Suppressor macrophage treated with lipopolysaccharide for 4 hours (primary cell): Measurements from ENCODE around the gene SLC23A2.

Experiments used
- DNase-seq: peaks from one replicate; pipeline ENCODE4 v3.0.0-alpha.2; 2020

SLC23A2 gene

DNA sequence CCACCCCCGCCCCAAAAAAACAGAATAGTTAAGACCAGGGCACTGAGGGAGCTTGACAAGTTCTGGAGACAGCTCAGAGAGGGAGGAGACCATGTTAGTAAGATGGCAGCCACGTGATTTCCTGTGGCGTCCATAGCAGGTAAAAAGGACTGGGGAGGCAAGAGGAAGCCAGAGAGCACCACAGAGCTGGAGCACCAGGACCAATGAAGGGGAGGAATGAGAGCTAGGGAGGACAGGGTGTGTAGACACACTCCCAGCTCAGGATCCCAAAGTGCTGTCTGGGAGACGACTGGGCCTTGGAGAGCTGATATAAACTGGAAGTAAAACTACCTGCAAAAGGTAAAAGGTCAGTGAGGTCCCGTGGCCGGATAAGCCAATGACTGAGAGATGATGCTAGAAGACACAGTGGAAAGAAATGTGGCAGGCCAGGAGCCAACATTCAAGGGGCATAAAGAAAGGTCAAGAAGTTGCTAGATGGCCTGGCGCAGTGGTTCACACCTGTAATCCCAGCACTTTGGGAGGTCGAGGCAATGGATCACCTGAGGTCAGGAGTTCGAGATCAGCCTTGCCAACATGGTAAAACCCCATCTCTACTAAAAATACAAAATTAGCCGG is 39.0 kb downstream of the SLC23A2 start:
- no peak for DNase-seq

DNA sequence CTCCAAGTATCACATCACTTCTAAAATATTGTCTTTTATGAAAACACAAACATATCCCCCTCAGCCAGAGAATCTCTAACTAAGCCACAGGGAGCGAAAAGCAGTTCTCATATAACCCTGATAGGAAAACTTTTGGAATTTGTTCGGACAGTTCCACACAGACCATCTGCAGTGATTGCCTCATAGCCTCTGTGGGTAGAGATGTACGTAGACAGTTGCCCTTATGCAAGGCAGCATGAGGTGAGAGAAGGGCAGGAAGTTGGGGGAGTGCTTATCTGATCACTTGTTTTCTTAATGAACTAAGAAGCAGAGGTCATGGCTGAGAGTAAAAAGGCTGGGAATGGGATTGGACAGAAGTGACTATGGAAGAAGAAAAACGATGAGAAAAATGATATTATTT is 39.6 kb downstream of the SLC23A2 start:
- peak; percentile 77 for DNase-seq

DNA sequence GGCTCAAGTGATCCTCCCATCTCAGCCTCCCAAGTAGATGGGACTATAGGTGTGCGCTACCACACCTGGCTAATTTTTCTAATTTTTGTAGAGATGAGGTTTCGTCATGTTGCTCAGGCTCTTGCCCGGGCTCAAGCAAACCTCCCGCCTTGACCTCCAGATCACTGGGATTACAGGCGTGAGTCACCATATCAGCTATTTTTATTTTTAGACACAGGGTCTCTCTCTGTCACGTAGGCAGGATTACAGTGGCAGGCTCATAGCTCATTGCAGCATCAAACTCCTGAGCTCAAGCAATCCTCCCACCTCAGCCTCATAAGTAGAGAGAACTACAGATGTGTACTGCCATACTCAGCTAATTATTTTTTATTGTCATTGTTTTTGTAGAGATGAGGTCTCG is 41.7 kb downstream of the SLC23A2 start:
- DNase-seq, result peak; percentile 67

DNA sequence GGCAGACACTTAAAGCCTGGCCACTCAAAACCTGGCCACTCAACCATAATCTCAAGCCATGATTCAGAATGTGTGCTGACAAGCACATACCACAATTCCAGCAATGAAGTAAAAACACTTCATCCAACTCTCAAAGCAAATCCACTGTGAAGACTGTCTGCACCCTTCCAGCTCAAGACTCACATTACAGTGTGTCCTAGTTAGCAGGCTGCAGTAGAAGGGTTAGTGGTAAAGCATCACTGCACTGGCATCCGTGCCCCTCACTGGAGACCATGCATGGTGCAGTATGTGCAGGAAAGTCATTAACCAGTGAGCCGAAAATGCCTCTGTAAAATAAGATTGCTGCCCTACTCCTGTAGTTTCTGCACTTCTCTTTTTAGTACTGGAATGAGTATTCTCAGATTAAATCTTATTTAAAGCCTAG is 43.4 kb downstream of the SLC23A2 start:
- no peak for DNase-seq

DNA sequence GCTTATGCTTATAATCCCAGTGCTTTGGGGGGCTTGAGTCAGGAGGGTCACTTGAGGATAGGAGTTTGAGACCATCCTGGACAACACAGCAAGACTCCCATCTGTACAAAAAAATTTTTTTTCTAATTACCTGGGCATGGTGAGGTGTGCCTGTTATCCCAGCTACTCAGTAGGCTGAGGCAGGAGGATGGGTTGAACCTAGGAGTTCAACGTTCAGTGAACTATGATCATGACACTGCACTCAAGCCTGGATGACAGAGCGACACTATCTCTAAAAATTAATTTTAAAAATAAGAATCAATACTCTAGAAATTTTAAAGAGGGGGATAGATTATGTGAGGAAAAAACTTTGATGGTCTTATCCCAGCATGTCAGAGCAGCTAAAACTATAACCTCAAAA is 44.1 kb downstream of the SLC23A2 start:
- DNase-seq, result no peak

DNA sequence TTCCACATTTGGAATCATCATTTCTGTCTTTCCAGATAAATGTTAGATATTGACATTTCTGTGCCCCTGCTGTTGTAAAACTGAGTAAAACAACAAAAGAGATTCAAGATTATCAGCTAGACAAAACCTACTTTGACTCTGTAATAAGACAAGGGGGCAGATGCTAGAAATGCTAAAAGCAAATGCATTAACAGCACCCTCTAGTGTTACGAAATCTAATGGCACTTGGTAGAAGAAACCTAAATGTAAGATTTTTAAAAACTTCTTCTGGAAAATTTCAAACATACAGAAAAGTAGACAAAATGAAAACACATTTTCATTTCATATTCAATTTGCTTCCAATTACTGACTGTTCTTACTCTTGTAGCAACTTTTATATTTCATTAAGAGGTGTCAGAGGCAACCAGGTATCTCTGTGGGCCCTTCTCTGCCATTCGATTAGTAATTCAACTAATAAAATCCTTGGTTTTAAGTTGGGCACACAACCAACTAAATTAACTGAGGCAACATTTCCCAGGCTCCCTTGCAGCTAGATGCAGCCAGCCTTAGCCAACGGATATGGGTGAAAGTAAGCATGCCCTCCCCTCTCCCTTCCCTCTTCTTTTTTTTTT is 45.0 kb downstream of the SLC23A2 start:
- DNase-seq, result peak; percentile 77

DNA sequence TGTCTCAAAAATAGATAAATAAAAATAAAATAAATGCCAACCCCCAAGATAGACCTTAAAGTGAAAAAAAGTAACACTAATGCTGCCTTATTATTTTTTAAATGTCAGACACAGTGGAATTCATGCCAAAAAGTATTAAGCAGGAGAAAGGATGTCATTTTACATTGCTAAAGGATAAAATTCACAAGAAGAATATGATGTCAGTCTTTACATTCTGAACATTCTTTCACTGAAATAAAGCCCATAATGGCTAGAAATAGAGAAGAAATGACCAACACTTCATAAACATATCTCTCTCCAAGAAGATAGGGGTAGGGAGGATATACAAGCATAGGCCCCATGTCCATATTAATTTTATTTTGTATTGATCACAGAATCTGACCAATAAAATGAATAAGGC is 47.4 kb downstream of the SLC23A2 start:
- no peak for DNase-seq

DNA sequence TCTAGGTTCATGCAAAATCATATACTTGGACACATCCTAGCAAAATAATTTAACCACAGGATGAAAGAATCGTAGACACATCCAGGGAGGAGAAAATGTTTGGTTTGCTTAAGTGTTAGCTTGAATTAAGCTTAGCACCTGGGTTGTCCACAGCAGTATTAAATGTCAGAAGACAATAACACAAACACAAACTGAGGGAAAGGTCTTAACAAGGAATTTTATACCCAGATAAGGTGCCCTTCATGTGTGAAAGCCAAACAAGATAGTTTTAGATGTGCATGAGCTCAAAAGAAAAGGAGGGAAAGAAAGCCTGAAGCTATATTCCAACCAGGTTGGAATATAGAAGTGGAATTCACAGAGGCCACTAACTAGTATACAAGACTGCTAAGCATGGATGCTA is 49.1 kb downstream of the SLC23A2 start:
- no peak for DNase-seq

DNA sequence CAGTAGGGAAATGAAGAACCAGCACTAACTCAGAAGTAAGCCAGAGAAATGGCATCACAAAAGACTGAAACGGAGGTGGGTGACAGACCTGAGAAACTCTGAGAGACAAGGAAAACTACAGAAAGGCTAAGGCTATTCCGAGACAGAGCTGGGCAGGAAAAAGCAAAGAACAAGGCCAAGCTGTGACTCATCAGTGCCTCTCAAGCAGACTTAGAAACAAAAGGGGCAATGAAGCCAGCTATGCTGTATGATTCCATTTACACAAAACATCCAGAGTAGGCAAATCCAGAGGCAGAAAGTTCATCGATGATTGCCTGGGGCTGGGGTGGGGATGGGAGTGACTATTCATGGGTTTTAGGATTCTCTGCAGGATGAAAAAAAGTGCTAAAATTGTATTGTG is 50.0 kb downstream of the SLC23A2 start:
- DNase-seq, result no peak

DNA sequence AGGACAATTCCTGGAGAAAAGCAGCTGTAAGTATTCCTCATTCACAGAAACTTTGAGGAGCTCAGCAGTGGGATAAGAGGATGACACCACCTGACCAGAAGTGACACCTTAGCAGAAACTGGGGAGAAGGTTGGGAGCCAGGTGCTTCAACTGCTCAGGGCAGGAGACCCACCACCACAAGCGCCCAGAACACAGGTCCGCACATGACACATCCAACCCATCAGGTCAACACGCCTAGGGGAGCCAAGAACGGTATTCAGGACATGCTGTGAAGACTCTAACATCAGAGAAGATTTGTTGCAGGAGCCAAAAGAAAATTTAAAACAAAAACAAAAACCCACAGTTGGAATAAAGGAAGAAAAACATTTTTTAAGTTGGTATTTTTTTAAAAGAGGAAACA is 50.5 kb downstream of the SLC23A2 start:
- no peak for DNase-seq

DNA sequence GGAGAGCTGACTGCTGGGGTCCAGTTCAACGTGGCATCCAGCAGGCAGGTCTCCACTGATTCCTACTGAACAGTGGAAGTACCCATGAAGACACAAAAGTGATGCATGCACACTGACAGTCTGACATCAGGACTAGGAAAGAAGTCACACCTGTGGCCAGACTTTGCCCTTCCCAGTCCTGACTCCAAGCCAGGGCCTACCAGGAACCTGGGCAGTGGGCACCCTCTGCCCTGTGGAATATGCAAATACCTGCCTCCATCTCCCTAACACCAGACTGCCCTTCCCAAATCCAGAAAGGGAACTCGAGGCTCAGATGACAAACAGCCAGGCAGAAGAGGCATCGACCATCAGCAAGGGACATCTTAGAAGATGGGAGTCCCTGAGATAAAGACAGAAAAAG is 50.9 kb downstream of the SLC23A2 start:
- no peak for DNase-seq

DNA sequence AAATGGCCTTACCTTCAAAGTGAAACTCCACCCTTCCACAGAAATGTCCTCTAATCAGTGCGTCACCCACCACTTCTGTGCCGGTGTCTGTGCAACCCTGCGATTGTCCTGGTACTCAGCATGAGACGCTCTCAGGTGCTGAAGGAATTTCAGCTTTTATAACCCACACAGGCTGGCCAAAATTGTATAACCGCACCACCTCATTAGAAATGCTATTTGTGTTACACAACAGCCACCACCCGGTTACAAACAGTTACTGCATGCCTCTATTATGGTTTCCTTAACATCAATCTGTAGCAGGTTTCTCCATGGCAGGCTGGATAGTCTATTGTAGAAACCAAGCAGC is 51.5 kb downstream of the SLC23A2 start:
- DNase-seq, result peak; percentile 35

DNA sequence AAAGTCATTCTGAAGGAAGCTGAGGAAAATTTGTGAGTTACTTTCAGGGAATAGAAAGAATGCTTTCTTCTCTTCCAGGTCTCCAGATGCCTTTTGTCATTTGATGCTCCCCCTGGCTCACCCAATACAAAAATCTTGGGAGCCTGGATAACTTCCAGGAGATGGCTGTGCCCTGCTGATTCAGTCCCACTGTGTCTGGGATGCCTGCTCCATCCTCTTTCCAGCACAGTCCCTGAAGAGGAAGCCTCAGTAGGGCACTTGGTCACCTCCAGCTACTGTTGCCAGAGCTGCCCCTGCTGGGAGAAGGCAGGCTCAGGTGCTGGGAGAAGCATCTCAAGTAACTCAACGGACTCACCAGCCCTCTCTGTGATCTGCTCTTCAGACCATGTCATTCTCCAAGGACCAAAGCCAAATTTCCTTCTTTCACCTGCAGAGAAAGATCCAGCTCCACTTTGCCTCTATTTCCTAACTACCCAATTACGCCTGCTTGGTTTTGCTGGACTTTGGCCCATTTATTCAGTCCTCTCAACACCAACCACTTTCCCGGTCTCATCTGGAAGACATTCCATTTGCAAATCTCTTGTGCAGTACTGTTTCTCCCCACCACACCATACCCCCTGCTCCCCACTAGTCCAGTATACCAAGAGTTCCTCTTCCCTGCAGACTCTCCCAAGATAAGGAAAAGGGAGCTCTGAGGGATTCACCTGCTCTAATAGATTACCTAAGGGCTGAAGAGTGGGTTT is 53.3 kb downstream of the SLC23A2 start:
- no peak for DNase-seq

DNA sequence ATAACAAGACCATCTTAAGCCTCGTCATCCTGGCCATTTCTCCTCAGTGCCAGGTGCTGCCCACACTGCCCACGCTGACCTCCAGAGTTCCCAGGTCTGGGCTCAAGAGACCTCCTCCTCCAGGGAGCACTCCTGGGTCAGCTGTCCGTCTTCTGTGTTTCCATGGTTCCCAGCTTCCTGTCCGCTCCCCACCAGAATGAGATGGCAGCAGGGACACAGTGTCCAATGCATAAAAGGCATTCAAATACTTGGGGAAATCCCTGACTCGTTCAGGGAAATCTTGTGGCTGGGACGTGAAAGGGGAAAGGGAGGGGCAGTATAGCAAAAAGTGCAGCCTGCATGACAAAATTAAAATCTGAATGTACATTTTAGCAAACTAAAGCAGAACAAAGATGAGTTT is 54.3 kb downstream of the SLC23A2 start:
- peak; percentile 80 for DNase-seq

DNA sequence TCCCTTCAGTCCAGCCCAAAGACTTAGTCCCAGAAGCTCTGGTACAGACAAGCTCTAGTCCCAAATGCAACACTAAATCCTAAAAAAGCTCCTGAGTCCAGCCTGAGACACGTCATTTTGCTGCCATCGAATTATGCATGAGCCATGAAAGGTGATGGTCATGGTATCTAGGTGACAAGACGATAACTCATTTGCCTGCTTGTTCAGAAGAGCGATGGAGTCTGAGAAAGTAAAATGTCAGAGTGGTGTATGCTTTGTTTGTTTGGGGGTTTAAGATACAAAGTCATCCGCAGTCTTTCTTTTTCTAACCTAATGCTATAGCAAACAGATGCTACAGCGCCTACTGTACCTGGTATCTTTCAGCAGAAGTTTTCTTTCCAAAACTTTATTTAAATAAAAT is 54.7 kb downstream of the SLC23A2 start:
- no peak for DNase-seq

DNA sequence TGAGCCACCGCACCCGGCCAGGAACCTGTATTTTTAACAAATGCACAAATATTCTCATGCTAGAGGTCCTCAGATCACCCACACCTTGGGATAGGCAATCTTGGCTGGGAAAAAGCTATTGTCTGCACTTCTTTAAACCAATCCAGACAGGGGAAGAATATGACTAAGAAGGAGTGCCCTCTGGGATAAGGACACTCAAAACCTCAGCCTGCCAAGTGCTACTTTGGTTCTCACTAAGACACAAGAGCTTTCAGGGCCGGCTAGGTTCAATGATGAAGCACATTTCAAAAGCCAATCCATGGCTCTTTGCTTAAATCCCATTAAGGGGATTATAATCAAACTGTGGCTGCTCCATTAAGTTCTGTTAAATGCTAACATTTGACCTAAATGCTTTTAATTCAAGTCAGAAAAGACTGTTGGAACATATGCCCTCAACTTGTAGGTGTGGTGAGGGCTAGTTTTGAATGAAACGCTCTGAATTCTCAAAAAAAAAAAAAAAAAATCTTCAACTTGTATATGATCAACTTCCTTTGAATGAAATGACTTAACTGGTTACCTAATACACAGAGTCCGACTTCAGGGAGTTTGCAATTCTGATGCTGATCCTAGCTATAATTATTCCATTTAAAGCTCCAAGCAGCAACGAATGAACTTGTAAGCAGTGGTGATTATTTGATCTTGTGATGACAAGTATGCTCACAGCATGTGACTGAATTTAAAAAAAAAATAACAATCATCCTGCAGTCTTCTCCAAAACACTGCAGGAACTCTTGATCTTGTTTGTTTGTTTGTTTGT is 56.6 kb downstream of the SLC23A2 start:
- DNase-seq, result no peak

DNA sequence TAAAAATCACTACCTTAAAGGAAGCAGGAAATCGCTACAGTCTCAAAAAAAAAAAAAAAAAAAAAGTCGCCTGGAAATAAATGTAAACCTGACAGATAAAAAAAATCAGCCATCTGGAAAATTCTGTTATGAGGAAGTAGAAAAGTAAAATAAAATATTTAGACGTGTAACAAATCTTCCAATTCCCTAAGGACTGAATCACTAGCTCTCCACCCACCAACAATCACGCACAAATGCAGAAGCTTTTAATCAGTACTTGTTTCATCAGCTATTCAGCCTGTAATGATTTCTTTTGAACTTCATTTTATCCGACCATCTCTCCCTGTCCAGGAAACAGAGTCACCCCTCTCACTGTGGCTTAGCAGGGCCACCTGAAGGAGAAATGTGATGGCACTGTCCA is 59.0 kb downstream of the SLC23A2 start:
- DNase-seq, result peak; percentile 52

DNA sequence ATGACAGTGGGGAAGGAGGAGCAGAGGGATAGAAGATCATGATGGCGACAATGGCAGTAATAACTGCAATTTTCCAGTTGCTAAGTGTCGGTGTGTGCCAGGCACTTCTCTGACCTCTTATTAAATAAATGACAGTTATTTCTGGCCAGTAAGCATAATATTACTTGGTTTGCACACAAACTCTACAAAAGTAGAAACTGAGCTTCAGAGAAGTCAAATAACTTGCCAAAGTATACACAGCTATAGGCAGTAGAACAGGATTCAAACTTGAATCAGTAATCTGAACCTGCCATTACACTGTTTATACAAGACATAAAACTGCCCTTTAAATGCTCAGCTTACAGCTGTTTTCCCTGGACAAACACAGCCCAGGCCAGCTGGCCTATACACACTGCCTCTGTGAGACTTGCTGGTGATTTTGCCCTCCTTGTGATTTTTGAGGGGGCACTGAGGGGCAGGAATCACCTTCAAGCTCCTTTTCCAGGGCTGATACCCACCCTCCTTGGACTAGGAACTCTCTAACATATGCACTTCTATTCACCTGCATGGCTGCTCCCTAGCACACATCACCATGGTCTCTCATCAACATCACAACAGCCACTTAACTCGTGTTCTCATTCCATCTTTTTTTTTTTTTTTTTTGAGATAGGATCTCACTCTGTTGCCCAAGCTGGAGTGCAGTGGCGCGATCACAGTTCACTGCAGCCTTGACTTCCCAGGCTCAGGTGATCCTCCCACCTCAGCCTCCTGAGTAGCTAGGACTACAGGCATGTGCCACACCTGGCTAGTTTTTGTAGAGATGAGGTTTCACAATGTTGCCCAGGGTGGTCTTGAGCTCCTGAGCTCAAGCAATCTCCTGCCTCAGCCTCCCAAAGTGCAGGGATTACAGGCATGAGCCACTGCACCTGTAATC is 63.6 kb downstream of the SLC23A2 start:
- DNase-seq, result no peak

DNA sequence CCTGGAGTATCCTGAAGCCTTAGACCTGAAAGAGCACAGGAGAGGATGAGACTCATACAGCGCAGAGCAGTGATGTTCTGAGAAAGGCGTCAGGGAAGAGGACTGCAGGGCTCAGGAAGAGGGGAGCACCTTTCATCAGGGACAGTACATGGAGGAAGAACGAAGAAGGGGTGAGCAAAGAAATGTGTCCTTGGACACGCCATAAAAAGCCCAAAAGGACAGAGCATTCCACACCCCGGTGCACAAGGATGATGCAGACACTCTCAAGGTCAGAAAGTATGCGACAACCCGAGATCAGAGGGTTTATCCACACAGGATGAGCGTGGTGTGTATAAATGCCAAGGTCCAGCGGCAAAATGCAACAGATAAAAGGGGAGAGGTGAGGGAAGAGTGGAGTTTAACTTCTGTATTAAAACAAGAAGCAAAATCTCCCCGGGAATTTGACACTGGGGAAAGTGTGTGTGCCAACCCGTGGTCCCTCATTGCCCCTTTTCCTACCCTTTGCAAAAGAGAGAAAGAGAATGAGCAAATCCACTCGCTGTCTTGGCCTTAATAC is 64.4 kb downstream of the SLC23A2 start:
- DNase-seq, result no peak

DNA sequence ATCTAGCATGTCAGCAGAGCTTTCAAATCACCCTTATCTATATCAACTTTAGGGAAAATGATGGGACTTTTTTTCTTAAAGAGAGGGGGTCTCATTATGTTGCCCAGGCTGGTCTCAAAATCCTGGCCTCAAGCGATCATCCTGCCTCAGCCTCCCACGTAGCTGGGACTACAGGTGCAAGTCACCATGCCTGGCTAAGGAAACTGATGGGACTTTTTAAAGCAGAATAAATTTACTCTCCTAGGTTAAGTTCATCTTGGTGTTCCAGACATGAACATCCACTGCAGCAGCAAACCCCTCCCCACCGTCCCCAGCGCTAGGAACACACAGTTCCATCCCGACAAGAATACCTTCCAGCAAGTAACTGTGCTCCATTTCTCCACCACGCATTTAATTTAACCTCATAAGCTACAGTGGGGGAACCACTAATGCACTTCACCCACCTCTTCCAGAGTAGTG is 64.9 kb downstream of the SLC23A2 start:
- no peak for DNase-seq

DNA sequence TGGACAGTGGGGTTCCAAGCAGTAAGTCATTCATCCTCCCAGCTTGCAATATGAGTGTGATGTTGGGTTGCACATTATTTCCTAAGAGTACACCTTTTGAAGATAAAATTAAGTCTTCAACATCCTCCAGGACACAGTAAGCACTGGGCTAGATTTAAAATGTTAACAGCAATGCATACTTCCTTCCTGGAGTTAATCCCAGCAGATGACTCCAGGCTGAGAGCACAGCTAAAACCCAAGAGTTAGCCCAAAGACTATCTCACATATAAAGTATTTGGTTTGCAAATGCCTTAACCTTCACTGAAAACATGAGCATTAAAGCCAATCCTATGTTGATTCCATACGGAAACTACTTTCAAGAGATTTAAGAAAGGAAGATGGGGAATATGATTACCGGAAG is 69.2 kb downstream of the SLC23A2 start:
- no peak for DNase-seq
